HL-60/S4 (cell line): Measurements from ENCODE around the gene DNAJB12.

Experiments
- in situ Hi-C: fragments of 300-500 bp; cut with MboI; formaldehyde crosslinking; loops from 2 replicates; pipeline ENCODE4 v1.14.3; 2022; ENCODE audit warnings: low sequenced_read_pairs

Gene DNAJB12

DNA sequence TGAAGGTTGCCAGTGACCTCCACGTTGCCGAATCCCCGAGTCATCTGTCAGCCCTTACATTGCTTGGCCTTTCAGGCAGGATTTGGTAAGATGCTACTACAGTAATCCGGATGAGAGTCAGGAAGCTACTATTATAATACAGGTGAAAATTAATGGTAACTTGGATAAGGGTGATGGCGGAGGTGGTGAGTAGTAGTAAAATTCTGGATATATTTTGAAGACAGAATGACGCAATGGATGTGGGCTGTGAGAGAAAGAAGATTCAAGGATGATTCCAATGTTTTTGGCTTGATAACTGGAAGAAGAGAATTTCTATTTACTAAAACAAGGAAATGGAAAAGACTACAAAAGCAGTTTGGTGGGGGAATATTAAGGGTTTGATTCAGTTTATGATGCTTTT, 1.4 kb upstream of the DNAJB12 start:
- in situ Hi-C loops: loop anchor here (25.0 kb wide), 1 partner anchor 706 kb away; no protein-coding TSS in a partner anchor

DNA sequence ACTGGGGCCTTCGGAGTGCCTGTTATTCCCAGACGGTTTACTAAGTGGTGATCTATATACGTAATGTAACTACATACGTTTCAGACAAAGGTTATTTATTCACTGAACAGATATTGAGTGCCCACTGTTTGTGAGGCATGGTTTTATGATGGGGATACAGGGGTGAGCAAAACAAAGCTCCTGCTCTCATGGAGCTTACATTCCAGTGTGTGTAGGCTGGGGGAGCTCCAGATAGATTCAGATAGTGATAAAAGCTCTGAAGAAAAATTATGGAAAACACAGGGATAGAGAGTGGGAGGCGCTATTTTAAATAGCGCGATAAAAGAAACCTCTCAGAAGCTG, 466 bp upstream of the DNAJB12 start:
- in situ Hi-C loops: loop anchor here (25.0 kb wide), 1 partner anchor 707 kb away; no protein-coding TSS in a partner anchor

DNA sequence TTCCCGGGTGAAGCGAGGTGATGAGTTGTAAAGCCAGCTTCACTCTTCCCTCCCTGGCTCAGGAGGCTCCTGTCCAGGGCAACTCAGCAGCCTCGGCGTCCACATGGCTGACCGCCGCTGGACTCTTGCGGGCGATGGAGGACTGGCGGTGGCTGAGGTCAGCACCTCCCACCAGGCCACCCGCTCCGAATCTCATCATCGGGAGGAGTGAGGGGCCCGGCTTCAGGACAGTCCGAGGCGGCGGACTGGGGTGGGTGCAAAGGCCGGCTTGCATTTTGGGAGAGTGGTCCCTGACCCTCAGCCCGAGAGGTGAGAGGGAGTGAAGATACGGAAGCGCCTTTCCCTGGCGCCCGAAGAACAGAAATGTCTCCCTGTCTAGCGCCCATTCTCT, 759 bp downstream of the DNAJB12 start:
- in situ Hi-C loops: loop anchor here (25.0 kb wide), 1 partner anchor 708 kb away; no protein-coding TSS in a partner anchor

DNA sequence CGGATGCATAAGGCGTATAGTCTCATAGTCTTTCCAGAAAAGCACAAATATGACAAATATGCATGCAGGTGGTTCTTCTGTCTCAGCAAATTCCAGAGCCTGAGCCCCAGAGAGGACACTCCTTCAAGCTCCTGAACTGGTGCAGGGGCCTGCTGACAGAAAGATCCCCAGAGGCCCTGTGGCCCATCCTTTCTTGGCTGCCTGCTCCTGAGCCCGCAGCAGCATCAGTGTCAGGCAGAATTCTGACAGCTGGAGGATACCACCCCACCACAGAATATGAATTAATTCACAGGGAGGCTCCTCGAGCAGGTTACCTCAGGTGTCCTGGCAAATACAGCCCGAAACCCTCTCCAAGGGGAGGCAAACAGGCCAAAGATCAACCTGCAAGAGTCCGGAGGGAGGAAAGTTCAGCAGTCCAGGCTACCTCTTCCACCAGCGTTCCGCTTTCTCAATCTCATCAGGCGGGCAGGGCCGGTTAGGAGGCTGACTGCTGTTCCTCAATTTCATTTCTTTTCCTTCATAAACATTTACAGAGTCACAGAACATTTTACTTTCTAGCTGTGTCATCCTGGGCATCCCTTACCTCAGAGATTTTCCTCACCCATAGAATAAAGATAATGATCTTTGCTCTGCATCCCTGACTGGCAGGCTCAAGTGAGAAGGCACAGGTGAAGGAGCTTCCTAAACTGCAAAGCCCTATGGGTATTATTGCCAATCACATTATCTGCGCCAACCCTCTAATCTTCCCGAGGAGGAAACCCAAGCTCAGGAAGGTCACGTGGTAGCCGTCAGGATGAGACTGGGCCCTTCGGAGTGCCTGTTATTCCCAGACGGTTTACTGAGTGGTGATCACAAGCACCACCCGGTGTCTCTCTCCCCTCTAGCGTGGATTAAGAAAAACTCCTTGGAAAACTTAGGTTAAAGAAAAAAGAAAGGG, 1.4 kb downstream of the DNAJB12 start:
- in situ Hi-C loops: loop anchor here (25.0 kb wide), 1 partner anchor 709 kb away; no protein-coding TSS in a partner anchor

DNA sequence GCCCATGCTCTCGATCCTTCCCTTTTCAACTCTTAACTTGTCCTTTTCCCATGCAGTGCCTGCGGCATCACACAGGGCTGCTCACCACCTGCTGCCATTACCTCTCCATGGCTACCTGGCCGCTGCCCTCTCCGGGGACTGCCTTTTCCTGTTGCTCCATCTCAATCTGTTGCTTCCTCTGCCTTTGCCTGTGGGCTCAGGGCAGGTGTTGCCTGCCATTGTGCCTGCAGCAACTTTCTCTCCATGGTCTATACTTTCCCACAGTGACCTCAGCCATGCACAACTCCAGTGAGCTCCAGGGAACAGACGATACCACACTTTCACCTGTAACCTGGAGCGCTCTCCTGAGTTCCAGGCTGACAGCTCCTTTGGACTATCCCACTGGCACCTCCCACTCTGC, 3.2 kb downstream of the DNAJB12 start:
- in situ Hi-C loops: loop anchor here (25.0 kb wide), 1 partner anchor 711 kb away; no protein-coding TSS in a partner anchor

DNA sequence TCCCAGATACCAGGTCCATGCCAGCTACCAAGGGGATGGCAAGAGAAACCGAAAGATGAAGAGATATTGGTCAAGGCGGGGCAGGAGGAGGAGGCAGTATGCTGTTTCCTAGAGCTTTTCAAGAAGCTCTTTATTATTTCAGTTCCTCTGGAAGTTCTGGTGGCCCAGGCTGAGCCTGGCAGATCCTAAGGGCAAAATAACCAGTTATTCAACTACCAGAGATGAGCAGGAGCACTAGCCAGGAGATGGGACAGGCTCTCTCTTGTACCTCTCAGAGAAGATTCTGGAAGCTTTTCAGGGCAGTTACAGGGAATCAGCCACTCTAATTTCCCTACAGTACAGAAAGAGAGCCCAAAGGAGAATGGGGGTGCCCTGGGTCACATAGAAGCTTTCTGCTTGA, 5.3 kb downstream of the DNAJB12 start:
- in situ Hi-C loops: loop anchor here (10.0 to 25.0 kb wide), 2 partner anchors 212 to 455 kb away; no protein-coding TSS in a partner anchor

DNA sequence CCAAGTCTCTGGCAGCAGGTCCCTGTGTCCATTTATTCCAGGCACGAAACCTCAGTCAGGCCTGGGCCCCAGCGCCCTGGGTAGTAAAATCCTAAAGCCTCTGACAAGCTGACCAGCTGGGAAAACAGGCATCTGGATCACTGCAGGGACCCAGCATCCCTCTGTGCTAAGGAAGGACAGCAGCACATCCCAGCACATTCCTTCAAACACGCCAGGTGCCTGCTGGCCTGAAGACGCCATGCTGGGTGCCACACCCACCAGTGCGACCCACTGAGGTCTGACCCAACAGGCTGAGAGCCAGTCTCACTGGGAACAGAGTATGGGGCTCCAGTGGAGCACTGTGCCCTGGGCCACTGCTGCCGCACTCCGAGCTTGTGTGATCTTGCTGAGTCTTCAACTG, 6.4 kb downstream of the DNAJB12 start:
- in situ Hi-C loops: loop anchor here (10.0 to 25.0 kb wide), 2 partner anchors 211 to 453 kb away; no protein-coding TSS in a partner anchor

DNA sequence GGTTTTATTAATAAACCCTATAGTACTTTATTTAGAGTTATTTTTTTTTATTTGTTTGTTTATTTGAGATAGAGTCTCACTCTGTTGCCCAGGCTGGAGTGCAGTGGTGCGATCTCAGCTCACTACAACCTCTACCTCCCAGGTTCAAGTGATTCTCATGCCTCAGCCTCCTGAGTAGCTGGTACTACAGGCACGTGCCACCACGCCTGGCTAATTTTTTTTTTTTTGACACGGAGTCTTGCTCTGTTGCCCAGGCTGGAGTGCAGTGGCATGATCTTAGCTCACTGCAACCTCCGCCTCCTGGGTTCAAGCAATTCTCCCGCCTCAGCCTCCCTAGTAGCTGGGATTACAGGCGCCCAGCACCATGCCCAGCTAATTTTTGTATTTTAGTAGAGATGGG, 8.6 kb downstream of the DNAJB12 start:
- in situ Hi-C loops: loop anchor here (10.0 to 25.0 kb wide), 2 partner anchors 209 to 451 kb away; no protein-coding TSS in a partner anchor

DNA sequence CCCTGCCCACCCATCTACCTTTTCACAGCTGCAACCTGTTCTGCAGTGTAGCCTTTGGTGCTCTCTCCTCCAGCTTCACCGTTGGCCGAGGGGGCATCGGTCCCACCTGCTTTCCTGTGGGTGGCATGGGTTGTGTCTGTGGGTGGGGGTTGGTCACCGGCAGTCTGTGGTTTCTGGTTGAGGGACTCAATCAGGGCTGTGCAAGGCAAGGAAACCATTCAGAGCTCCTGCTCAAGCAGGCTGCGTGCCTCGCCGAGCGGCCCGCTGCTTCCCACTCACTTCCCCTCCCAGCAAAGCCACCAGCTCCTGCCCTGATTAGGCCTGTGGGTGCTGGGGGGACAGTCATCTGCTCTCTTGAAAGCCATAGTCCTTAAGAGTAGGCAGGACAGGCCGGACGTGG, 9.8 kb downstream of the DNAJB12 start:
- in situ Hi-C loops: loop anchor here (10.0 to 25.0 kb wide), 2 partner anchors 208 to 450 kb away; no protein-coding TSS in a partner anchor

DNA sequence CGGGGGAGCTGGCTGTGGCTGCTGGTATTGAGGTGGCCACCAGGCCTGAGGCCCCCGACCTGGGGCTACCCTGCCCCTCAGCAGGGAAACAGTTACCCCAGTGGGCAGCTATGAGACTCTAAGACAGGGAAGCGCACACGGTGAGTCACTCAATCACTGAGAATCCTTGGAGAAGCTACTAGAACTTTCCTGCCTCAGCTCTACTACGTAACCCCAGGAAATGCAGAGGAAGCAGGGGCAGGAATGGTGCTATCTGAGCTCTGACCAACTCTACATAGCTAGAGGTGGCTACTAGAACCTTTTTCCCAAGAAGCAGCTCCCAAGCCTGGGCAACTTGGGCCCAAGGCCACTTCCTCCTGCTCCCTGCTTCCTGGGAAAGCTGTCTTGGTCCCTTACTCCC, 11.8 kb downstream of the DNAJB12 start:
- in situ Hi-C loops: loop anchor here (10.0 to 25.0 kb wide), 2 partner anchors 206 to 448 kb away; no protein-coding TSS in a partner anchor

DNA sequence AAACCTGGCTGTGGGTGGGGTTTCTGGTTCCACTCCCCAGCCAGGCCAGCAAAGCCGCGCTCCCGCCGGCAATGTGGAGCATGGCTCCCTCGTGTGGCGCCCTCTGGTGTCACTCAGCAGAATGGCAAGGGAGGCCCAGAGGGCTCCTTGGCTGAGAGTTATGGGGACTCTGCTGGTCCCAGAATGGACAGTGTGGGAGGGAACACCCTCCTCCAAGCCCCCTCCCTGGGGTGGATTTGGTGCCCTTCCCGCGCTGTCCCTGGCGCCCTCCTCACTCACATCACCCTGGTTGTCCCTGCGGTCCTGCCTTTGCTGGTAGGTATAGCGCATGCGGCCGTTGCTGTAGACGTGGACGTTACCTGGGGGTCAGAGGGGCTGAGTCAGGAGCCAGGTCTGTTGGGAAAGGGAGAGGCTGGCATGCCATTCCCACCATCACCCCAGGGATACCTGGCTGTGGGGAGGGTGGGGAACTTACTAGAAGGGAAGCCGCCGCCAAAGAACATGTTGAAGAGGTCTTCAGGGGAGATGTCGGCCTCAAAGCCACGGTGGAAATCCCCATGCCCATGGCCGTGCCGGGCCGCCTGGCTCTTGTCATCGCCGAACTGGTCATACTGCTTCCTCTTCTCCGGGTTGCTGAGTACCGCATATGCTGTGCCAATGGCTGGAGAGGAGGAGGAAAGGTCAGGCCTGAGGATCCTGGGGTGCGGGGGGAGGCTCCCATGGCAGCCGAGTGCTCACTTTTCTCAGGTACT, 14.0 kb downstream of the DNAJB12 start:
- in situ Hi-C loops: loop anchor here (10.0 to 25.0 kb wide), 2 partner anchors 203 to 446 kb away; no protein-coding TSS in a partner anchor

DNA sequence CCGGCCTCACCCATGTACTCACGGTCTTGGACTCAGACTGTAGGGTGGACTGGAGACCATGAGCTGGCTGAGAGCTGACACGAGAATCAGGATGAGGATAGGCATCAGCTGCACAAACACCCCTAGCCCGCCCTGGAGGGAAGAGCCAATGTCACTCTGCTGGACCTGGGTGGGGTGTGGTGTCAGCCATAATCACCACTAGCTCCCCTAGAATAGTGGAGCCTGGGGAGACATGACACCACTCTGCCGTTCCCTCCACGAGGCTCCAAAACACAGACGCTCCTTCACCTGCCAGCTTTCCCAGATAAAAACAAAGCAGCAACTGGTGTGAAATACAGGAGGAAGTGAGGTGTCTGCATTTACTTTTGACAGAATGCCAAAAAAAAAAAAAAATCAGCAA, 16.5 kb downstream of the DNAJB12 start:
- in situ Hi-C loops: loop anchor here (25.0 kb wide), 1 partner anchor 201 kb away; no protein-coding TSS in a partner anchor

DNA sequence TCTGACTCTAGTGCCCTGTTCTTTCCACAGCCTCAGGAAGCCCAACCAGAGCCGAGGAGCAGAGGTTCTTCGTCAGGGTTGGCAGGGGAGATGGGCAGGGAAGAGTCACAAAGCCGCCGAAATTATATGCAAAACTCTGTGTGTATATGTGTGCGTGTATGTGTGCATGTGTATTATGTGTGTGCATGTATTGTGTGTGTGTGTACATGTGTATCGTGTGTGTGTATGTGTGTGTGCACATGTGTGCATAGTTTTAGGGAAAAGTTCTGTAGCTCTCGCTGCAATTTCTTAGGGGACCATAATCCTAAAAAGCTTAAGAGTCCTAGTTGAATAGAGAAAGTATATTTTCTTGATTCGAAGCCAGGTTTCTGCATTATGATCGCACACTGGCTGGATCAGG, 17.0 kb downstream of the DNAJB12 start:
- in situ Hi-C loops: loop anchor here (25.0 kb wide), 1 partner anchor 200 kb away; no protein-coding TSS in a partner anchor

DNA sequence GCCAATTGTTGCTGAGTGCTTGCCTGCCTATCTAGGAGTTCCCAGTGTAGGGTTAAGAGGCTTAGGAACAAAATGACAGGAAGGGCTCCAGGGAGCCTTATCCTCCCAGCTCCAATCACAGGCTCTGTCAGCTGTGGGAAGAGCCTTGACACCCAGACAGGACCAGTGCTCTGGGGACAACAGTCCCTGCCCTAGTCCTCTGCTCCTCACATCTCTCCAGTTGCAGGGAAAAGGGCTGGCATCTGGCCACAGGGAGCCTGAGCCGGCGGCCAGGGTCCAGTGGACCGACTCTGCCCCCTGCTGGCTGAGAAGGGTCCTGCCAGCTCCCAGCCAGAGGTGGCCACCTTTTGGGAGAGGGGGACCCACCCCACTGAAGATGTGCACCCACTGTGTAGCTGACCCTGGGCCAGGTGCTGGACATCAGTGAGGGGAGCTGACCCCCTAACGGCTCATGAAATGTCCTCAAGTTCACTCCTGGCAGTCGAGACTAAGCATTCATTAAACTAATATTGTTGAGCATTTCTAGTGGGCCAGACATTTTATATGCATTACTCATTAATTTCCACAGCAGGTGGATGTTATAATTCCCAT, 17.6 kb downstream of the DNAJB12 start:
- in situ Hi-C loops: loop anchor here (25.0 kb wide), 1 partner anchor 200 kb away; no protein-coding TSS in a partner anchor

DNA sequence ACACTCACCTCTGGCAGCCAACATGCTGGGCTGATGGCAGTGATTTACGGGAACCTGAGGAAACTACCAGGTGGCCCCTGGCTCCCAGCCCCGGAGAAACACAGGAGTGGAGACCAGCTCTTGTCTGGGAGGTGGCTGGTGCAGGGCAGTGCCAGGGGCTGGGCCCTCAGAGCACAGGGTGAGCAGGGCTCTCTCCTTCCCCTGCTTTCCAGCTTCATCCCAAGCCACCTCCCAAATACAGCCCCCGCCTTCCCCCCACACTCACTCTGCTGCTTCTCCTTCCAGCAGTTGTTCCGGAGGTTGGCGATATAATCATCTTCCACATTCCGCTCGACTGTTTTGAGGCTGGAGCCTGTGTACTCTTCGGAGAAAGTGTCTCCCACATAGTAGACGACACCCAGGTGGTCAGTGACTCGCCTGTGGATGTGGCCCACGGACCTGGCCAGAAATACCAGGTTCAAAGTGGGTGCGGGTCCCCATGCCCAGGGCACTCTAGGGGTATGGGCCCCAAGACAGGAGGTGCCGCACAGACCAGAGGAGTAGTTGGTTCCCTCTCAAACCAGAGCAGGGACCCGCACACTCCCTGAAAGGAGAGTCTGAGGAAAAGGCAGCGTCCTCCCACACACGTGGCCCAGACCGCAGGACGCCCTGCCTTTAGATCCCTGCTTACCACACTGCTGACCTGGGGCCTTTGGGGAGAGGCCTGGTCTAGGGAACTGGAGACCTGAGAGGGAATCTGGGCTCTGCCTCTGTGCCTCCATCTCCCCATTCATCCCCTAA, 18.3 kb downstream of the DNAJB12 start:
- in situ Hi-C loops: loop anchor here (25.0 kb wide), 1 partner anchor 199 kb away; no protein-coding TSS in a partner anchor

DNA sequence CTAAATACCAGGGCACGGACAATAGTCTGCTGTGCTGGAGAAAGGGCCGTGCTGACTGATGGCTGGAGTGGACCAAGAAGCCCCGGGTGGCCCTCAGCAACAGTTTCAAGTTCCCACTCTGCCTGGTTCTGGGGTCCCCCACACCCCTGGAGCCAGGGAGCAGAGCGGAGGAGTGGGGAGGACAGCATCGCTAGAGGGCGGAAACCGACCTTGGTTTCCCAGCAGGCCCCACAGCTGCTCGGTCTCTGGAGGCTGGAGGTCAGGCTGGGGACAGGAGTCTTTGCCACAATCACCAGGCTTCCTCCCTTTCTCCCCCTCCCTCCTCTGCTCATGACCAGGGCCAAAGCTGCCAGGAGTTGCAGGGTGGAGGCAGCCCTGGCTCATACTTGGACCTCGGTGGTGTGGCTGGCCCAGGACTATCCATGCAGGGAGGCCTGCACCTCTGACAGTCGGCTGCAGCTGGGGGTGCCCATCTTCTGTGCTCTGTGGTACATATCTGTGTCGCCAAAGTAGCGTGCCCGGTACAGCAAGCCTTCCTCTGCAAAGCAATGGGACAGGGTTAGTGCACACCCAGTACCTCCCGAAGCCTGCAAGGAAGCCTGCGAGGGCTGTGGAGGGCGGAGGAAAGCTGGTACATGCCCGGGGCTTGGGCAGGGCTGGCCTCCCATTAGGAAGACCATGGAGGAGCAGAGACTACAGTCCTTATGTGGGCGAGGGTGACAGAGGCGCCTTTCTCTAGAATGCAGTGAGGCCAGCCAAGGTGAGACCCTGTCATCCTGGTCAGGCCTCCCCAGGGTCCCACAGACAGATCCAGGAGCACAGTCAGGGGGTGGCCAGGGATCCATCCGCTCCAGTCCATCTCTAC, 19.1 kb downstream of the DNAJB12 start:
- in situ Hi-C loops: loop anchor here (25.0 kb wide), 1 partner anchor 198 kb away; no protein-coding TSS in a partner anchor

DNA sequence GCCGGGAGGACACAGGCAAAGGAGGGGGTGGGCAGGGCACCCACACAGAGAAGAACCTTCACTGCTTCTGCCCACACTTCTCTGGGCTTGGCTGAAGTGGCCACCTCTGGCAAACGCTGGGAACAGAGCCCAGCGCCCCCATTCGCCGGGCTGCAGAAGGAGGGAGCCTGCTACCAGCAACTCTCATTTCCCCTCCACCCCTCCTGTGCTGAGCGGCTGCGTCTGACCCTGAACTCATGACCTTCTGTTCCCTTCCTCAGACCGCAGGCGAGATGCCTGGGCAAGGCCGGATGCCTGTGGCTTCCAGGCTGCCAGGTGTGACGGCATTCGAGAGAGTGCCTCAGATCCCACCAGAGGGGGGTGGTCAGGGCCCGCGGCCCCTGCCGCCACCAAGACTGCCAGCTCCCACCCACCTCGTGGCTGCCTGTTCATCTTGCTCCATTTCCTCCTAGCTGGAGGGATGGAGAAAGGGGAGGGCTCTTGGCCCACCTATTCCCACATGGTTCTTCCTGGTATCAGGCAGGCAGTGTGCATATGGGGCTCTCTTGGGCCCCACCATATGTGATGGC, 19.8 kb downstream of the DNAJB12 start:
- in situ Hi-C loops: loop anchor here (25.0 kb wide), 1 partner anchor 198 kb away; no protein-coding TSS in a partner anchor

DNA sequence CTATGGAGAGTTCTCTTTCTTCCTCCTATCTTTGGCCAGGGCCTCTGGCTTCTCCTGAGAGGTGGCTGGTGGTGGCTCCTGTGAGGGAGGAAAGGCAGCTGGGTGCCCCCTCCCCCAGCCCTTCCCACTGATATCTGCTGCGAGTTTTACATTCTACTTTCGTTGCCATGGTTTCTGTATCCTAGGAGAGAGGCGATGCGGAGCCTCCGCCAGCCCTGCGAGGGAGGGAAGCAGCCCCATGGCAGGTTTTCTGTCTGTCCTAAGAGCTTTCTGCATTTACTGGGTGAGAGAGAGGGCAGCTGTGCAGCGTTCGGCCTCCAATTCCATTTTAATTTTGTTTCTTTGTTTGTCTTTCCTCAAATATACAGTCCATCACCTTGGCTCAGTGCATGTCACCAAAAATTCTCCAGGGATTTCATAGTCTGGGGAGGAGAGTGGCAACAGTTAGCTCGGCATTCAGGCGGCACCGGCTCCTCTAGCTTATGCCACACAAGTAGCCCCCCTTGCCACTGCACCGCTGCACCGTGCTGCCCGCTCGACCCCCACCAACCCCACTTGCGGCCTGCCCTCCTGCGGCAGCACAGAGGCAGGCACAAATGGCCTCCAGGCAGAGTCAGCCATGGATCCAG, 20.4 kb downstream of the DNAJB12 start:
- in situ Hi-C loops: loop anchor here (25.0 kb wide), 1 partner anchor 197 kb away; no protein-coding TSS in a partner anchor
